Stimulated activated CD4-positive, alpha-beta T cell treated with anti-CD3 and anti-CD28 coated beads, TNF-alpha, amount 100 ng/mL, for 4 hours (primary cell): ENCODE data around the gene FAM149A.

Source experiments
- DNase-seq, 3 experiments: peaks; one replicate each; pipeline ENCODE4 v3.0.0-alpha.2; 2020; ENCODE audit warnings: low read depth in 3 of 3

Gene FAM149A

GRCh38 chr4:186105647-186106321 lies 1.3 kb downstream of the FAM149A start:
- DNase-seq, result no peak

- DNase-seq, result no peak
Measured at GRCh38 chr4:186107947-186108346, 3.4 kb downstream of the FAM149A start.

GRCh38 chr4:186108391-186108790 lies 3.9 kb downstream of the FAM149A start:
- DNase-seq, result no peak

- no peak for DNase-seq
Measured at GRCh38 chr4:186109245-186109644, 4.7 kb downstream of the FAM149A start.

GRCh38 chr4:186116697-186117096 lies 12.2 kb downstream of the FAM149A start:
- DNase-seq, result no peak

- DNase-seq, result no peak
Measured at GRCh38 chr4:186118582-186118981, 14.1 kb downstream of the FAM149A start.

- no peak for DNase-seq
Measured at GRCh38 chr4:186121057-186121456, 16.6 kb downstream of the FAM149A start.

- no peak for DNase-seq
Measured at GRCh38 chr4:186128842-186129241, 24.3 kb downstream of the FAM149A start.

- DNase-seq, result no peak
Measured at GRCh38 chr4:186131935-186132334, 27.4 kb downstream of the FAM149A start.

GRCh38 chr4:186132577-186133242 lies 28.2 kb downstream of the FAM149A start:
- no peak for DNase-seq

GRCh38 chr4:186134257-186134656 lies 29.8 kb downstream of the FAM149A start:
- DNase-seq, result no peak

GRCh38 chr4:186134861-186135260 lies 30.4 kb downstream of the FAM149A start:
- DNase-seq, result no peak

GRCh38 chr4:186137196-186137794 lies 32.8 kb downstream of the FAM149A start:
- DNase-seq, result no peak

GRCh38 chr4:186144198-186144945 lies 39.9 kb downstream of the FAM149A start:
- DNase-seq, result no peak

GRCh38 chr4:186144946-186145569 lies 40.6 kb downstream of the FAM149A start:
- DNase-seq, result no peak

GRCh38 chr4:186146458-186146857 lies 42.0 kb downstream of the FAM149A start:
- DNase-seq, result no peak

- no peak for DNase-seq
Measured at GRCh38 chr4:186148336-186148975, 44.0 kb downstream of the FAM149A start.

GRCh38 chr4:186149872-186150271 lies 45.4 kb downstream of the FAM149A start:
- DNase-seq, result no peak

GRCh38 chr4:186150926-186151325 lies 46.4 kb downstream of the FAM149A start:
- no peak for DNase-seq

- no peak for DNase-seq
Measured at GRCh38 chr4:186151499-186151898, 47.0 kb downstream of the FAM149A start.

- DNase-seq, result no peak
Measured at GRCh38 chr4:186158021-186158813, 53.7 kb downstream of the FAM149A start.
